Measurements from ENCODE around the gene OTUD4.

Gene OTUD4

GRCh38 chr4:145195167-145195952 is 15.0 kb upstream of the OTUD4 start:
- DNase-seq (ENCODE audit: low read depth) = no peak
- in situ Hi-C loops (cut with HindIII; ENCODE audit: low sequenced_read_pairs) = no loop called here
- no peak for TF ChIP-seq CTCF (IDR thresholded peaks at IDR 0.05; ENCODE audit: low read depth, low read length, missing control alignments)
- no peak overlapping the region for H3K4me3 ChIP-seq (ENCODE audit: low read depth, low read length)

GRCh38 chr4:145189981-145190380 is 9.6 kb upstream of the OTUD4 start:
- no peak for TF ChIP-seq CTCF (IDR thresholded peaks at IDR 0.05; ENCODE audit: low read depth, low read length, missing control alignments)
- DNase-seq (ENCODE audit: low read depth) = no peak
- no peak overlapping the region for H3K4me3 ChIP-seq (ENCODE audit: low read depth, low read length)
- in situ Hi-C loops (cut with HindIII; ENCODE audit: low sequenced_read_pairs) = no loop called here

- TF ChIP-seq CTCF (IDR thresholded peaks at IDR 0.05; ENCODE audit: low read depth, low read length, missing control alignments) = no peak
- in situ Hi-C loops (cut with HindIII; ENCODE audit: low sequenced_read_pairs) = no loop called here
- no peak overlapping the region for H3K4me3 ChIP-seq (ENCODE audit: low read depth, low read length)
- no peak for DNase-seq (ENCODE audit: low read depth)
Observed at GRCh38 chr4:145186729-145187128, 6.3 kb upstream of the OTUD4 start.

GRCh38 chr4:145183581-145183980 is 3.2 kb upstream of the OTUD4 start:
- no peak overlapping the region for H3K4me3 ChIP-seq (ENCODE audit: low read depth, low read length)
- no peak for TF ChIP-seq CTCF (IDR thresholded peaks at IDR 0.05; ENCODE audit: low read depth, low read length, missing control alignments)
- in situ Hi-C loops (cut with HindIII; ENCODE audit: low sequenced_read_pairs) = no loop called here
- no peak for DNase-seq (ENCODE audit: low read depth)

- no peak overlapping the region for H3K4me3 ChIP-seq (ENCODE audit: low read depth, low read length)
- no peak for DNase-seq (ENCODE audit: low read depth)
- no peak for TF ChIP-seq CTCF (IDR thresholded peaks at IDR 0.05; ENCODE audit: low read depth, low read length, missing control alignments)
- in situ Hi-C loops (cut with HindIII; ENCODE audit: low sequenced_read_pairs) = no loop called here
Observed at GRCh38 chr4:145183023-145183422, 2.6 kb upstream of the OTUD4 start.

GRCh38 chr4:145182222-145182621 is 1.8 kb upstream of the OTUD4 start:
- no peak for DNase-seq (ENCODE audit: low read depth)
- H3K4me3 ChIP-seq (ENCODE audit: low read depth, low read length) = no peak overlapping the region
- in situ Hi-C loops (cut with HindIII; ENCODE audit: low sequenced_read_pairs) = no loop called here
- TF ChIP-seq CTCF (IDR thresholded peaks at IDR 0.05; ENCODE audit: low read depth, low read length, missing control alignments) = no peak
